AG04450 (cell line): Measurements from ENCODE around the gene BMP7. TPM values are rescaled to one million over a fixed set of nuclear protein-coding genes. Genes with fewer than 3 reads are reported as not detected.

Experiments
- CTCF ChIA-PET: fragments of 300-600, 350-600 bp; formaldehyde crosslinking; extraction: SDS; loops from one replicate; lab custom pipeline; 2022; ENCODE audit warnings: antibody characterized with exemption, inconsistent platforms; lab: Charles Lee
- POLR2A ChIA-PET: fragments of 350-600 bp; formaldehyde crosslinking; extraction: SDS; loops from one replicate; lab custom pipeline; 2021; ENCODE audit warnings: antibody characterized with exemption, inconsistent platforms; lab: Yijun Ruan, JAX
- DNase-seq: peaks from one replicate; pipeline ENCODE4 v3.0.0-alpha.2; 2011; ENCODE audit warnings: low read depth, low spot score
- H3K27ac ChIP-seq: one replicate; pipeline ENCODE4 v1.5.1; 2012; ENCODE audit warnings: low read depth, low read length, control low read depth
- H3K27me3 ChIP-seq: one replicate; pipeline ENCODE4 v1.6.0; 2012; ENCODE audit warnings: low read length; ENCODE audit not compliant: control insufficient read depth, insufficient read depth
- H3K4me3 ChIP-seq: 2 replicates; pipeline ENCODE4 v1.5.1; 2011; ENCODE audit warnings: mild to moderate bottlenecking, low read depth, low read length, control low read depth
- H3K9me3 ChIP-seq: 2 replicates; pipeline ENCODE4 v1.5.1; 2012; ENCODE audit warnings: low read length; ENCODE audit not compliant: control insufficient read depth, insufficient read depth
- polyA plus RNA-seq: library from polyadenylated mRNA; depleted of rRNA; stranded (reverse); fragments of >200 nt; gene quantifications from 2 replicates; pipeline ENCODE4 v1.2.3, GENCODE V29; 2011
- TF ChIP-seq, protein P1 (sequence below): IDR thresholded peaks from 2 replicates; pipeline ENCODE4 v1.5.1; 2011; ENCODE audit warnings: low read depth, low read length, control low read depth, inconsistent platforms

The BMP7 gene
- polyA plus RNA-seq, 1 experiment = not detected

DNA sequence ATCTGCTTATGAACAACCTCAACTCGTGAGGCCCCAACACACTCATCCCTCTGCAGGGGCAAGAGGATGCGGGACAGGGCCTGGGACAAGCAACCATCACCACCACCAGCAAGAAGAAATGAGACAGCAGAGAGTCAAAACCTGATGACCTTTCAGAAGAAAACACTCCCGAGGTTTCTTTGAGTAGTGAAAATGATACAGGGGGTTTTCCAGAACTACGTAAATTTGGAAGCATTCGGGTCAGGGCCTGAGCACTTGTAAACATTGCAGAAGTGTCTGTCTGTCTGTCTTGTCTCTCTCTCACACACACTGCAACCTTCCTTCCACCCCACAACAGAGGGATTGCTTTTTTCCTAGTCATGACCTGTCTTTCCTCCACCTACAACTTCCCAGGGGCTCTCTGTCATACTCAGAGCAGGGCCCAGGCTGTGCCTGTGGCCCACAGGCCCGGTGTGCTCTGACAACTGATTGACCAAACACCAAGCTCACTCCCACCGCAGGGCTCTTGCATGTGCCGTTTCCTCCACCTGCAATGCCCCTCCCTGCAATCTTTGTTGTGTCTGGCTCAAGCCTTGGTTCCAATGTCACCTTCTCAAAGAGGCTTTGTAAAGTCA, 90.9 kb downstream of the BMP7 start:
- CTCF ChIA-PET = no interaction called here
- POLR2A ChIA-PET = no interaction called here

DNA sequence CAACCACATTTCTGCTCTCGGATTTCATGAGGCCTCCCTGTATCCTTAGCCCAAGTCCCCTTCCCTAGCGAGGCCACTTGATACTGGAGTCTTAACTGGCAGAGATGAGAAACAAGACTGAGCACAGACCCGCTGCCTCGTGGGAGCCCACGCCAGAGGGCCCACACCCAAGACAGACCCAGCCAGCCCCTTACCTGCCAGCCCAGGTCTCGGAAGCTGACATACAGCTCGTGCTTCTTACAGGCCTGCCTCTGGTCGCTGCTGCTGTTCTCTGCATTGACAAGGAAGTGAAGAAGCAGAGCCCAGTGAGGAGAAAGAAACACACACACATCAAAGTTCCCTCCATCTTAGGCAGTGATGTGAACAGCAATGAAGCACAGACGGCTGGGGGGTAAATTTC, 91.7 kb downstream of the BMP7 start:
- TF ChIP-seq, protein P1, sequence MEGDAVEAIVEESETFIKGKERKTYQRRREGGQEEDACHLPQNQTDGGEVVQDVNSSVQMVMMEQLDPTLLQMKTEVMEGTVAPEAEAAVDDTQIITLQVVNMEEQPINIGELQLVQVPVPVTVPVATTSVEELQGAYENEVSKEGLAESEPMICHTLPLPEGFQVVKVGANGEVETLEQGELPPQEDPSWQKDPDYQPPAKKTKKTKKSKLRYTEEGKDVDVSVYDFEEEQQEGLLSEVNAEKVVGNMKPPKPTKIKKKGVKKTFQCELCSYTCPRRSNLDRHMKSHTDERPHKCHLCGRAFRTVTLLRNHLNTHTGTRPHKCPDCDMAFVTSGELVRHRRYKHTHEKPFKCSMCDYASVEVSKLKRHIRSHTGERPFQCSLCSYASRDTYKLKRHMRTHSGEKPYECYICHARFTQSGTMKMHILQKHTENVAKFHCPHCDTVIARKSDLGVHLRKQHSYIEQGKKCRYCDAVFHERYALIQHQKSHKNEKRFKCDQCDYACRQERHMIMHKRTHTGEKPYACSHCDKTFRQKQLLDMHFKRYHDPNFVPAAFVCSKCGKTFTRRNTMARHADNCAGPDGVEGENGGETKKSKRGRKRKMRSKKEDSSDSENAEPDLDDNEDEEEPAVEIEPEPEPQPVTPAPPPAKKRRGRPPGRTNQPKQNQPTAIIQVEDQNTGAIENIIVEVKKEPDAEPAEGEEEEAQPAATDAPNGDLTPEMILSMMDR = no peak
- Histone ChIP-seq H3K4me3 (no peak overlapping the region), H3K27me3 (no peaks in the 10 kb centered on the region), H3K9me3 (peaks cover 35% of the 10 kb centered on the region), H3K27ac (no peak overlapping the region)
- DNase-seq = no peak
- POLR2A ChIA-PET = no interaction called here
- CTCF ChIA-PET = no interaction called here

More for the DNA sequence above, 90.9 kb downstream of the BMP7 start:
- H3K9me3 ChIP-seq = peaks cover 38% of the 10 kb centered on the region
- no peak overlapping the region for H3K4me3 ChIP-seq
- no peak for DNase-seq
- no peaks in the 10 kb centered on the region for H3K27me3 ChIP-seq
- TF ChIP-seq, protein P1 = no peak
- no peak overlapping the region for H3K27ac ChIP-seq

DNA sequence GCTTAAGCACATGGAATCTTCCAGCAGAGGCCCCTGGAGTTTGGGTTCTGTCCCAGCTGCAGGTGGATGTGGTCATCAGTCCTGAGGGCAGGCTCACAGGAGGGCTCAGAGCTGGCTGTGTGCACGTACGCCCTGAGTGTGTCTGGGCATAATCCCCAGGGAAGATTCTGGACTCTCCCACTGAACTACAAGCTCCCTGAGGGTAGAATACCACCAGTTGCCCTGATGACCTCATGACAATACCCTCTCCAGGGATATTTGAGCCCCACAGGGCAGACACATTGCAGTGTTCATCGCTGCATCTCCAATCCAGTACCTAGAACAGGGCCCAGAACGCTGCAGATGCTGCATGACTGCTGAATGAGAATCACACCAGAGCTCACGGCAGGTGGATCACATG, 92.5 kb downstream of the BMP7 start:
- POLR2A ChIA-PET = no interaction called here
- peaks cover 28% of the 10 kb centered on the region for H3K9me3 ChIP-seq
- no peak overlapping the region for H3K4me3 ChIP-seq
- no peak for DNase-seq
- no peak overlapping the region for H3K27ac ChIP-seq
- TF ChIP-seq, protein P1 = no peak
- CTCF ChIA-PET = no interaction called here
- H3K27me3 ChIP-seq = no peaks in the 10 kb centered on the region

DNA sequence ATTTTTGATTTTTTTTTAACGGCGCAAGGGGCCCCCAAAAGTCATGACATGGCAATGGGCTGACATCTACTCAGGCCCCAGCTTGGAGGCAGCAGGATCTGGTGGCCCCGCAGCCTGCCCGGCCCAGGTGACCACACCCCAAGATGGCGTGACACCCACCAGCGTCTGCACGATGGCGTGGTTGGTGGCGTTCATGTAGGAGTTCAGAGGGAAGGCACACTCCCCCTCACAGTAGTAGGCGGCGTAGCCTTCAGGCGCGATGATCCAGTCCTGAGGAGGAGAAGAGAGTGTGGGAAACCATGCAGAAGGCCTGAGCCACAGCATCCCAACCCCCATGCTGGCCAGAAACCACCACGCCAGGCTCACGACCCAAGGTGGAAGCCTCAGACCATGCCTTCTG, 93.4 kb downstream of the BMP7 start:
- H3K9me3 ChIP-seq = peaks cover 25% of the 10 kb centered on the region
- TF ChIP-seq, protein P1 = no peak
- DNase-seq = no peak
- ChIA-PET POLR2A (no interaction called here), CTCF (no interaction called here)
- no peak overlapping the region for H3K27ac ChIP-seq
- H3K27me3 ChIP-seq = no peaks in the 10 kb centered on the region
- no peak overlapping the region for H3K4me3 ChIP-seq

DNA sequence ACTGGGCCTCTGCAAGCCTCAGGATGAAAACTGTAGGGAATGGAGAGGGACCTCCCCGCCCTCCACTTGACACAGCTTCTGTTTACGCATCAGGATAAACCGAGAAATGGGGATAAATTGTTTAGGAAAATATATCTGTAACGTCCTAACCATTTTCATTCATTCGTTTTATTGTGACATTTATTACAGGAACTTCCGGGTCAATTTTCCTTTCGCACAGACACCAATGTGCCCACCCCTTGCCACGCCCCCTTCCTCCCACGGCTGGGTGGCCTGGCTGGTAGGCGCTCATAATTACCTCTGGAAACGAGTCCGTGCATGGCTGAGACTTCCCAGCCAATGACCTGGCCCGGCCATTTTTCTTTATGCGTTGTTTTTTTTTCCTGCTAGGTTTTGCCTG, 96.1 kb downstream of the BMP7 start:
- TF ChIP-seq, protein P1 = no peak
- ChIA-PET POLR2A (no interaction called here), CTCF (interaction anchor here (0.7 kb wide), 1 partner anchor 367 kb away, joined by 3 read pairs; no protein-coding TSS in a partner anchor)
- Histone ChIP-seq H3K9me3 (peaks cover 39% of the 10 kb centered on the region), H3K27me3 (no peaks in the 10 kb centered on the region), H3K27ac (no peak overlapping the region), H3K4me3 (no peak overlapping the region)
- DNase-seq = no peak
